ENCODE results near the gene PAM.

The PAM gene

GRCh38 chr5:102857076-102857818 lies 102.1 kb downstream of the PAM start:
- TF ChIP-seq CTCF (IDR thresholded peaks at IDR 0.05; ENCODE audit: low read depth, low read length): no peak
- no peak for DNase-seq
- Histone ChIP-seq H3K27ac (no peak overlapping the region), H3K4me3 (ENCODE audit: low read depth, low read length) (no peak overlapping the region), H3K36me3 (no peaks in the 10 kb centered on the region), H3K27me3 (ENCODE audit: insufficient read depth, low read depth, severe bottlenecking) (no peaks in the 10 kb centered on the region), H3K9me3 (ENCODE audit: severe bottlenecking) (no peaks in the 10 kb centered on the region)

- Histone ChIP-seq H3K27ac (no peak overlapping the region), H3K36me3 (no peaks in the 10 kb centered on the region), H3K27me3 (ENCODE audit: insufficient read depth, low read depth, severe bottlenecking) (no peaks in the 10 kb centered on the region), H3K4me3 (ENCODE audit: low read depth, low read length) (no peak overlapping the region), H3K9me3 (ENCODE audit: severe bottlenecking) (no peaks in the 10 kb centered on the region)
- no peak for DNase-seq
- TF ChIP-seq CTCF (IDR thresholded peaks at IDR 0.05; ENCODE audit: low read depth, low read length): no peak
These were observed 103.1 kb downstream of the PAM start for GRCh38 chr5:102858221-102858620.

- Histone ChIP-seq H3K9me3 (ENCODE audit: severe bottlenecking) (no peaks in the 10 kb centered on the region), H3K36me3 (no peaks in the 10 kb centered on the region), H3K27me3 (ENCODE audit: insufficient read depth, low read depth, severe bottlenecking) (no peaks in the 10 kb centered on the region), H3K27ac (no peak overlapping the region), H3K4me3 (ENCODE audit: low read depth, low read length) (no peak overlapping the region)
- no peak for DNase-seq
- no peak for TF ChIP-seq CTCF (IDR thresholded peaks at IDR 0.05; ENCODE audit: low read depth, low read length)
These were observed 103.7 kb downstream of the PAM start for GRCh38 chr5:102858808-102859207.

GRCh38 chr5:102860035-102860434 lies 104.9 kb downstream of the PAM start:
- Histone ChIP-seq H3K4me3 (ENCODE audit: low read depth, low read length) (no peak overlapping the region), H3K27me3 (ENCODE audit: insufficient read depth, low read depth, severe bottlenecking) (no peaks in the 10 kb centered on the region), H3K27ac (no peak overlapping the region), H3K36me3 (no peaks in the 10 kb centered on the region), H3K9me3 (ENCODE audit: severe bottlenecking) (no peaks in the 10 kb centered on the region)
- TF ChIP-seq CTCF (IDR thresholded peaks at IDR 0.05; ENCODE audit: low read depth, low read length): no peak
- DNase-seq: no peak

- DNase-seq: no peak
- Histone ChIP-seq H3K9me3 (ENCODE audit: severe bottlenecking) (no peaks in the 10 kb centered on the region), H3K27me3 (ENCODE audit: insufficient read depth, low read depth, severe bottlenecking) (no peaks in the 10 kb centered on the region), H3K4me3 (ENCODE audit: low read depth, low read length) (no peak overlapping the region), H3K36me3 (0 out of 2 replicates have a peak, but pooled peaks cover 2% of the 10 kb centered on the region), H3K27ac (no peak overlapping the region)
- no peak for TF ChIP-seq CTCF (IDR thresholded peaks at IDR 0.05; ENCODE audit: low read depth, low read length)
These were observed 108.0 kb downstream of the PAM start for GRCh38 chr5:102863058-102863457.

All from WERI-Rb-1 (cell line).